ENCODE measurements around the gene FCER1G. TPM values are rescaled to one million over a fixed set of nuclear protein-coding genes. Genes with fewer than 3 reads are reported as not detected.

FCER1G gene
- total RNA-seq, 1 donor from 2014 or later, result not detected

DNA sequence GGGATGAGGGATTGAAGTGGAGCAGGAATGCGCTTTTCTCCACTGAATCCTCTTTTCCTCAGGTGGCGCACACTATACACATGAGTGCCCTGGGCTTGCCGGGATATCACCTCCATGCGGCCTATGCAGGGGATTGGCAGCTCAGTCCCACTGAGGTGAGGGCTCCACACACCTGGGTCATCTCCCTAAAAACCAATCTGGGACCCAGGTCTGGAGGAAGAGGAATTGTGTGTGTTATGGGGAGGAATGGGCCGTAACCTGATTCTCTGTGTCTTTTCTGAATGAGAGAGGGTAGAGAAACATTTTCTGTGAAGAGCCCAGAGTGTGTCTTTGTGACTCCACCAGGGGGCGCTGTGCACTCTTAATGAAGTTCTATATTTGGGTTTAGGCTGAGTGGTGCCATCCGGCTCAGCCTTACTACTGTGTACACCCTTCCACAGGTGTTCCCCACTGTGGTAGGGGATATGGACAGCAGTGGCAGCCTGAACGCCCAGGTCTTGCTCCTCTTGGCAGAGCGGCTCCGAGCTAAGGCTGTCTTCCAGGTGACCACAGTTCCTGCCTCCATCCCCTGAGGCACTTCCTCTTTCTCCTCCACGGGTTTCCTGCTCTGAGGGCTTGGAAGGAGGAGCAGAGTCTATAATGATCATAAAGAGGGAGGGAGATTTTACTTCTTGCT lies 12.2 kb downstream of the FCER1G start:
- no peak for DNase-seq (ENCODE audit: low read depth)
- Histone ChIP-seq H3K27me3 (ENCODE audit: control insufficient read depth, insufficient read depth, low read length) (no peaks in the 10 kb centered on the region), H3K36me3 (ENCODE audit: control insufficient read depth, insufficient read depth, low read length) (no peaks in the 10 kb centered on the region), H3K4me3 (ENCODE audit: low read depth, low read length) (no peak overlapping the region)
- TF ChIP-seq, protein P1, sequence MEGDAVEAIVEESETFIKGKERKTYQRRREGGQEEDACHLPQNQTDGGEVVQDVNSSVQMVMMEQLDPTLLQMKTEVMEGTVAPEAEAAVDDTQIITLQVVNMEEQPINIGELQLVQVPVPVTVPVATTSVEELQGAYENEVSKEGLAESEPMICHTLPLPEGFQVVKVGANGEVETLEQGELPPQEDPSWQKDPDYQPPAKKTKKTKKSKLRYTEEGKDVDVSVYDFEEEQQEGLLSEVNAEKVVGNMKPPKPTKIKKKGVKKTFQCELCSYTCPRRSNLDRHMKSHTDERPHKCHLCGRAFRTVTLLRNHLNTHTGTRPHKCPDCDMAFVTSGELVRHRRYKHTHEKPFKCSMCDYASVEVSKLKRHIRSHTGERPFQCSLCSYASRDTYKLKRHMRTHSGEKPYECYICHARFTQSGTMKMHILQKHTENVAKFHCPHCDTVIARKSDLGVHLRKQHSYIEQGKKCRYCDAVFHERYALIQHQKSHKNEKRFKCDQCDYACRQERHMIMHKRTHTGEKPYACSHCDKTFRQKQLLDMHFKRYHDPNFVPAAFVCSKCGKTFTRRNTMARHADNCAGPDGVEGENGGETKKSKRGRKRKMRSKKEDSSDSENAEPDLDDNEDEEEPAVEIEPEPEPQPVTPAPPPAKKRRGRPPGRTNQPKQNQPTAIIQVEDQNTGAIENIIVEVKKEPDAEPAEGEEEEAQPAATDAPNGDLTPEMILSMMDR (IDR thresholded peaks at IDR 0.05; ENCODE audit: insufficient read depth, low read length, poor library complexity, severe bottlenecking), result peak; percentile 73

DNA sequence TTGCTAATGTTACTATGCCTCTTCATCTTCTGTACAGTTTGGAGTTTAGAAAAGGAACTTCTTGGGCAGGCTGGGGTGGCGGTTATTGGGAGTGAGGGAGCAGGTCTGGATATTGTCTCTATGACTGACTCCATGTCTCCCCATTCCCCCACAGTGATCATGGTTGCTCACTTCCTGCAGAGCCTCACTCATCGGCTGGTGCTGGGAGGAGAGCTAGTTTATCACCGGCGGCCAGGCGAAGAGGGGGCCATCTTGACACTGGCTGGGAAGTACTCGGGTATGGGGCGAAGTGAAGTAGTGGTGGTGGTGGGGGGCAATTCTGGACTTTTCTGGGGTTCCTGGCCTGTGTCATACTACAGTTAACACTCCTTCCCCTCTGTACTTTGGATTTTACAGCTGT lies 12.9 kb downstream of the FCER1G start:
- H3K4me3 ChIP-seq (ENCODE audit: low read depth, low read length), result no peak overlapping the region
- TF ChIP-seq, protein P1 (IDR thresholded peaks at IDR 0.05; ENCODE audit: insufficient read depth, low read length, poor library complexity, severe bottlenecking), result no peak
- DNase-seq (ENCODE audit: low read depth), result no peak
- H3K27me3 ChIP-seq (ENCODE audit: control insufficient read depth, insufficient read depth, low read length), result no peaks in the 10 kb centered on the region
- no peaks in the 10 kb centered on the region for H3K36me3 ChIP-seq (ENCODE audit: control insufficient read depth, insufficient read depth, low read length)

DNA sequence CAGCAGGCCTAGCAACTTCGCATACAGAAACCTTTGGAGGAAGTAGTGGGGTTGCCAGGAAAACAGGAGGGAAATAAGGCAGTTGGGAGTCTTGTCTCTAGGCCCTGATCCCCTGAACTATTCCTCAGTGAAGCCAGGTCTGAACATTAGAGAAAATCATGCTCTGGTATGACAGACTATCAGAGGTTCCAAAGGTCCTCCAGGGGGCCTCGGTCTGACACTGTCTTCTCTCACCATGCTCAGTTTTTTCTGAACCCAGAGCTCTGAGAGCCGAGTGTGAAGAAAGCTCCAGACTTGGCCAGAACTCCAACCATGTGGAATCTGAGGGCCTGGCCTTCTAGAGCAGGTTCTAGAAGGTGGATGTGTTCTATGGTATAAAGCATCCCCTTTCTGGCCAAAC lies 14.8 kb downstream of the FCER1G start:
- TF ChIP-seq, protein P1 (IDR thresholded peaks at IDR 0.05; ENCODE audit: insufficient read depth, low read length, poor library complexity, severe bottlenecking), result peak; percentile 16
- Histone ChIP-seq H3K4me3 (ENCODE audit: low read depth, low read length) (no peak overlapping the region), H3K36me3 (ENCODE audit: control insufficient read depth, insufficient read depth, low read length) (no peaks in the 10 kb centered on the region), H3K27me3 (ENCODE audit: control insufficient read depth, insufficient read depth, low read length) (no peaks in the 10 kb centered on the region)
- DNase-seq (ENCODE audit: low read depth), result no peak

DNA sequence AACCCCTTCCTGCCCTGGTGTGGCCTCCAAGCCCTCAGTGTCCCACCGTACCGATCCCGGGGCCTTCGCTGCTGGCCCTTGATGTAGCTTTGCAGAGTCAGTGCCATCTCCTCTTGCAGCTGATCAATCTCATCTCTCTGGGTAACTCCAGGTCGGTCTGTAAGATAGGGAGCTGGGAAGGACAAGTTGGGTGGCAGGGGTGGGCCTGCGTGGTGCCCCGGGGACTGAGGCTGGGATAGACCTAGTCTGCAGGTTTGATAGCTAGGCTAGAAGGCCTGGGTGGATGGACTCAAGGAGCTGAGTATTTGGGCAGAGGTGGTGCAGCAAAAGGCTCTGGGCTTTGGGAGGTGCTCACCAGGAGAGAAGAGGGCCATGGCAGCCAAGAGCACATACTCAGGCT lies 15.7 kb downstream of the FCER1G start:
- no peaks in the 10 kb centered on the region for H3K27me3 ChIP-seq (ENCODE audit: control insufficient read depth, insufficient read depth, low read length)
- TF ChIP-seq, protein P1 (IDR thresholded peaks at IDR 0.05; ENCODE audit: insufficient read depth, low read length, poor library complexity, severe bottlenecking), result no peak
- no peak overlapping the region for H3K4me3 ChIP-seq (ENCODE audit: low read depth, low read length)
- H3K36me3 ChIP-seq (ENCODE audit: control insufficient read depth, insufficient read depth, low read length), result no peaks in the 10 kb centered on the region
- DNase-seq (ENCODE audit: low read depth), result no peak

DNA sequence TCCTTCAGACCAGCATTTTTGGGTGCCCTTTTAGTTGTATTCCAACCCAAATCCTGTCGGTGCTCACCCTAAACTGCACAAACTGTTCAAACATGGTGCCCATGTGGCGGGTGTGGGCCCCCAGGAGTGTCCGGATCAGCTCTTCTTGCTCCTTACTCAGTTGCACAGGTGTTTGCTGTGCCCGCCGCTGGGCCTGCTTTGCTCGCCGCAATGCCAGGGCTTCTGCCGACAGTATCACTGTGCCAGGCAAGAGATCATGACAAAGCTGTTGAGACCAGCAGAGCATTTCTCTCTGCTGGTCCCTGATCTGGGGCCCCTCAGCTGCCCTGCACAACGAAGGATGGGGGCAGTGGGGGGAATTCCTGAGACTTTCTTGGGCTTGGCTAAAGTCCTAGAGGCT lies 18.0 kb downstream of the FCER1G start:
- H3K4me3 ChIP-seq (ENCODE audit: low read depth, low read length), result no peak overlapping the region
- no peaks in the 10 kb centered on the region for H3K36me3 ChIP-seq (ENCODE audit: control insufficient read depth, insufficient read depth, low read length)
- TF ChIP-seq, protein P1 (IDR thresholded peaks at IDR 0.05; ENCODE audit: insufficient read depth, low read length, poor library complexity, severe bottlenecking), result no peak
- no peak for DNase-seq (ENCODE audit: low read depth)
- H3K27me3 ChIP-seq (ENCODE audit: control insufficient read depth, insufficient read depth, low read length), result peaks cover 2% of the 10 kb centered on the region

Measured in kidney epithelial cell (primary cell).